Skeletal muscle tissue (tissue), 4 donors: ENCODE data around the gene DUS4L. TPM values are rescaled to one million over a fixed set of nuclear protein-coding genes. Genes with fewer than 3 reads are reported as not detected.
A peak's percentile ranks its signal among the peaks of the same experiment; 100 is the strongest.
"Not testable (repeated sequence)": the region's sequence is repeated elsewhere in the genome, so short reads cannot be mapped to it uniquely, and the experiment has no call there.

ENCODE experiments used
- H3K27ac ChIP-seq: one replicate; pipeline ENCODE4 v1.7.0; 2013; ENCODE audit warnings: mild to moderate bottlenecking, low read depth, low read length, inconsistent platforms
- H3K27me3 ChIP-seq, 3 donors: one replicate each; pipeline ENCODE4 v1.7.0; 2013; ENCODE audit warnings: low read length in 3 of 3; ENCODE audit not compliant: control insufficient read depth in 3 of 3, insufficient read depth in 3 of 3
- H3K36me3 ChIP-seq, 3 donors: one replicate each; pipeline ENCODE4 v1.7.0; 2013; ENCODE audit warnings: low read length in 3 of 3; ENCODE audit not compliant: control insufficient read depth in 3 of 3, insufficient read depth in 3 of 3
- H3K4me1 ChIP-seq, 3 donors: one replicate each; pipeline ENCODE4 v1.7.0; 2013; ENCODE audit warnings: low read length in 3 of 3, mild to moderate bottlenecking in 3 of 3; ENCODE audit not compliant: control insufficient read depth in 3 of 3, insufficient read depth in 3 of 3
- H3K4me3 ChIP-seq, 3 donors: one replicate each; pipeline ENCODE4 v1.7.0; 2013; ENCODE audit warnings: low read length in 3 of 3
- H3K9ac ChIP-seq, 3 donors: one replicate each; pipeline ENCODE4 v1.7.0; 2013; ENCODE audit warnings: low read length in 3 of 3, mild to moderate bottlenecking in 3 of 3, moderate library complexity in 2 of 3, low read depth in 1 of 3
- H3K9me3 ChIP-seq, 3 donors: one replicate each; pipeline ENCODE4 v1.7.0; 2013; ENCODE audit warnings: low read length in 3 of 3; ENCODE audit not compliant: control insufficient read depth in 3 of 3
- total RNA-seq: library from RNA; depleted of rRNA; stranded (reverse); fragments of >200 nt; gene quantifications from one replicate; pipeline ENCODE4 v1.2.3, GENCODE V29; 2014
- donor health status: Osteomylitis.

The DUS4L gene
- 3.1 TPM for total RNA-seq

- peak within 1 kb of the TSS; percentile 95 to 97 (median 96) for H3K9ac ChIP-seq
- H3K36me3 ChIP-seq: no peaks in the 10 kb centered on the region
- no peaks in the 10 kb centered on the region for H3K27me3 ChIP-seq
- H3K9me3 ChIP-seq: no peaks in the 10 kb centered on the region
- H3K4me1 ChIP-seq: peaks cover 11 to 26% (median 22%) of the 10 kb centered on the region in 3 donors
- peak within 1 kb of the TSS; percentile 95 for H3K27ac ChIP-seq
- peak within 1 kb of the TSS; percentile 95 to 97 (median 97) for H3K4me3 ChIP-seq
Measured at GRCh38 chr7:107563775-107564552, at the start of gene DUS4L, which contains the start of gene COG5. DUS4L (plus strand) TSS chr7:107563971; CDS start chr7:107567071, 3,100 bp downstream. COG5 (minus strand) TSS chr7:107563920; CDS start chr7:107563896, 24 bp downstream.

DNA sequence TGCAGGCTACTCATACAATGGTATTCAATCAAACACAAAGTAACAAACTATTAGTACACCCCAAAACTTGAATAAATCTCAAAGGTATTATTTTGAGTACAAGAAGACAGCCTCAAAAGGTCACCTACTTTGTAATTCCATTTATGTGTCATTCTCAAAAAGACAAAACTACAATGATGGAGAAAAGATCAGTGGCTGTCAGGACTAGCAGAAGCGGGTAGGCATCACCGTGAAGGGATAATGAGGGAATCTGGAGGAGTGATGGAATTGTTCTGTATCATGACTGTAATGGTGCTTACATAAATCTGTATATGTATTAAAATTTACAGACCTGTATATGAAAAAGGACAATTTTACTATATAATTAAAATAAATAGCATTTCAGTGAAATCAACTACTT, 37.1 kb upstream of the DUS4L start:
- H3K36me3 ChIP-seq: peaks cover 0 to 5% (median 3%) of the 10 kb centered on the region in 3 donors
- H3K9me3 ChIP-seq: no peaks in the 10 kb centered on the region
- no peak overlapping the region for H3K9ac ChIP-seq
- H3K4me1 ChIP-seq: peaks cover 0 to 2% (median 0%) of the 10 kb centered on the region in 3 donors
- H3K27me3 ChIP-seq: no peaks in the 10 kb centered on the region
- H3K27ac ChIP-seq: no peak overlapping the region
- no peak overlapping the region for H3K4me3 ChIP-seq

DNA sequence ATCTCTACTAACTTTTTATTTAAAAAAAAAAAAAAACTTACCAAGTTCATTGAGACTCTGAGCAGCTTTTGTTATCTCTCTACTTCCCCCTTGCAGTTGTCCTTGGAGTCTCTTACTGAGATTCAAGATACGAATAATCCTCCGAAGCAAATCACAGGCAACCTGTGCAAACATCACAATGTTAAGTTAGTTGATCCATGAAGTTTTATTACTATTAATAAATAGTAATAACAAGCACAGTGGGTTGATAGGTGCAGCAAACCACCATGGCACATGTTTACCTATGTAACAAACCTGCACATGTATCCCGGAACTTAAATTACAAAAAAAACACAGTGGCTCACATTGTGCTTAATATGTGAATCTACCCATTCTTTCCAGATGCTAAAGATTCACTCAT, 36.6 kb upstream of the DUS4L start:
- no peak overlapping the region for H3K9ac ChIP-seq
- no peaks in the 10 kb centered on the region for H3K27me3 ChIP-seq
- H3K27ac ChIP-seq: no peak overlapping the region
- H3K4me3 ChIP-seq: no peak overlapping the region
- peaks cover 0 to 5% (median 3%) of the 10 kb centered on the region in 3 donors for H3K36me3 ChIP-seq
- H3K9me3 ChIP-seq: no peaks in the 10 kb centered on the region
- H3K4me1 ChIP-seq: peaks cover 2 to 4% (median 2%) of the 10 kb centered on the region in 3 donors

DNA sequence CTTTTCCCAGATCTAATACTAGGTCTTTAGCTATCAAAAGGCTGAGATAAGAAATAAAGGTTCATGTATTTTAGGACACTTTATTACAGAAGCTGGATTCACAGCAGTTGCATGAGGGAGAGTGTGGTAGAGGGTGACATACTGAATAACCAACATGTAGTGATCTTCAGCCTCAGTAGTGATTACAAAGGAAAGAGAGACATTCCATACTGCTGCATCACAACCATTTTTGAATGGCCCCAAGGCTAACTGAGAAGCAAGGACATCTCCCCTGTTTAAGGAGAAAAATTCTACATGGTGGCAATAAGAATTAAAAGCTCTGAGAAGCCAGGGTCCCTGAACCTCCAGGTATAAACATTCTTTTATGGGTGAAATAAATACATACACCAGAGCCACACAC, 35.3 kb upstream of the DUS4L start:
- H3K9me3 ChIP-seq: no peaks in the 10 kb centered on the region
- no peak overlapping the region for H3K27ac ChIP-seq
- H3K27me3 ChIP-seq: no peaks in the 10 kb centered on the region
- H3K9ac ChIP-seq: no peak overlapping the region
- peaks cover 0 to 5% (median 3%) of the 10 kb centered on the region in 3 donors for H3K36me3 ChIP-seq
- H3K4me3 ChIP-seq: no peak overlapping the region
- peaks cover 2 to 4% (median 2%) of the 10 kb centered on the region in 3 donors for H3K4me1 ChIP-seq

DNA sequence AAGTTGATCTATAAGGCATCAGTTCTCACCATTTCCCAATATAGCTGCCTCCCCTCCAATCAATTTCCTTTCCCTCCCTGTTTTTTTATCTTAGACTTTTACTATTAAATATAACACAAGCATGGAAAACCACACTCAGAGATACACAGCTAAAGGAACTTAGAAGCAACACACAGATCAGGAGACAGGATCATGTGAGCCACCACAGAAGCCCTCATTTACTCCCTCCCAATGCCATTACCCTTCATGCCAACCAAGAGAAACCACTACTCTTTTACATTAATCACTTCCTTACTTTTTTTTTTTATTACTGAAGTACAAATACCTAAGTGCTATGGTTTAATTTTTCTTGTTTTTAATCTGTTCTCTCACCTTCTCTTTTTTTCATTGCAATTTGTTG, 33.0 kb upstream of the DUS4L start:
- no peaks in the 10 kb centered on the region for H3K27me3 ChIP-seq
- no peak overlapping the region for H3K9ac ChIP-seq
- H3K4me3 ChIP-seq: no peak overlapping the region
- peaks cover 2 to 4% (median 2%) of the 10 kb centered on the region in 3 donors for H3K4me1 ChIP-seq
- peaks cover 0 to 5% (median 3%) of the 10 kb centered on the region in 3 donors for H3K36me3 ChIP-seq
- H3K27ac ChIP-seq: no peak overlapping the region
- no peaks in the 10 kb centered on the region for H3K9me3 ChIP-seq

- Histone ChIP-seq H3K4me1 (peaks cover 2 to 4% (median 2%) of the 10 kb centered on the region in 3 donors), H3K4me3 (no peak overlapping the region), H3K9me3 (no peaks in the 10 kb centered on the region), H3K27me3 (no peaks in the 10 kb centered on the region), H3K36me3 (peaks cover 0 to 4% (median 2%) of the 10 kb centered on the region in 3 donors), H3K9ac (no peak overlapping the region), H3K27ac (no peak overlapping the region)
Measured at GRCh38 chr7:107534139-107534538, 29.6 kb upstream of the DUS4L start.

DNA sequence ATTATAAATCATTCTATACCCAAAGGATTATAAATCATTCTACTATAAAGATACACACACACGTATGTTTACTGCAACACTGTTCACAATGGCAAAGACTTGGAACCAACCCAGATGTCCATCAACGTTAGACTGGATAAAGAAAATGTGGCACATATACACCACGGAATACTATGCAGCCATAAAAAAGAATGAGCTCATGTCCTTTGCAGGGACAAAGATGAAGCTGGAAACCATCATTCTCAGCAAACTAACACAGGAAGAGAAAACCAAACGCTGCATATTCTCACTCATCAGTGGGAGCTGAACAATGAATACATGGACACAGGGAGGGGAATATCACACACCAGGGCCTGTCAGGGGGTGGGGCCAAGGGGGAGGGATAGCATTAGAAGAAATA, 26.5 kb upstream of the DUS4L start:
- H3K4me1 ChIP-seq, H3K27ac ChIP-seq, H3K4me3 ChIP-seq, H3K27me3 ChIP-seq, H3K9me3 ChIP-seq, H3K36me3 ChIP-seq, H3K9ac ChIP-seq: not testable (repeated sequence)

DNA sequence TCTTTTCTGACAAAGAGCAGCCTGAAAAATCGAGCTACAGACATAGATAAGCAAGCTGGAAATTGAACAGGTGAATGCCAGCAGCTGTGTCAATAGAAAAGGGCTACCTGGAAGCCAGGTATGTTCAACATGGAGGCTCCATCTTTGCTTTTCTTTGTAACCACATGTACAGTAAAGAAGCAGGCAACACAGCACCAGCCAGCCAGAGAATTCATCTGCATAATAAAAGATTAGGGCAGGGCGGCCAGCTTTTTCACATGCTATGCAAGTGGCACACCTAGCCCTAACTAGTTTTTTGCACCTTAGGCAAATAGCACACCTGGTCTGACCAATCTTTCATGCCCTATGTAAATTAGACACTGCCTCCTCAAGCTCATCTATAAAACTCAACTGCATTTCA, 25.8 kb upstream of the DUS4L start:
- H3K4me3 ChIP-seq: no peak overlapping the region
- no peaks in the 10 kb centered on the region for H3K4me1 ChIP-seq
- H3K27ac ChIP-seq: no peak overlapping the region
- H3K27me3 ChIP-seq: no peaks in the 10 kb centered on the region
- peaks cover 0 to 4% (median 2%) of the 10 kb centered on the region in 3 donors for H3K36me3 ChIP-seq
- H3K9me3 ChIP-seq: no peaks in the 10 kb centered on the region
- no peak overlapping the region for H3K9ac ChIP-seq

DNA sequence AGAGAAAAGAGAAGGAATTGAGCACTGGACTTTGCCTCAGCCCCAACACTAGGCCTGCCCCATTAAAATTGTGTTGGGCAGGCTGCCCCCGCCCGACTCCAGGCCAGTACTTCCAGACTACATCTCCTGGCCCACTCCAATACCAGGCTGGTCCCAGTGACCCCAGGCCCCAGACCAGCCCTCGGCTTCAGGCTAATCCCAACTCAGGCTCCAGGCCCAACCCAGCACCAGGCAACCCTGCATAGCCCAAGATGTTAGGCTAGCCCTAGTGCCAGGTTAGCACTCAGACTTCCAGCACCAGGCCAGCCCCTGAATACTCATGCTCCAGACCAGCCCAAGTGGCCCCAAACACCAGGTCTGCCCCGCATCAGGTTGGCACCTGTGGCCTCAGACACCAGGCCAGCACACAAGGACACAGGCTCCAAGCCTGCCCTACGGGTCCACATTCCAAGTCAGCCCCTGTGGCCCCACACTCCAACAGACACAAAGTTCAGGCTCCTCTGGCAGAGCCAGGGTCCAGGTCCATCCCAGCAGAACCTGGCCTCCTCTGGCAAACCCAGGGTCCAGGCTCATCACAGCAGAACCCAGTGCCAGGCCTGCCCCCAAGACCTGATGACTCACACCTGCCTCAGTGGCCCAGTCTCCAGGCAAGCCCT, 20.3 kb upstream of the DUS4L start:
- H3K4me3 ChIP-seq: no peak overlapping the region
- H3K27ac ChIP-seq: no peak overlapping the region
- no peaks in the 10 kb centered on the region for H3K4me1 ChIP-seq
- H3K36me3 ChIP-seq: peaks cover 4 to 14% (median 4%) of the 10 kb centered on the region in 3 donors
- no peak overlapping the region for H3K9ac ChIP-seq
- peaks cover 0 to 4% (median 0%) of the 10 kb centered on the region in 3 donors for H3K9me3 ChIP-seq
- no peaks in the 10 kb centered on the region for H3K27me3 ChIP-seq
